Activated CD4-positive, alpha-beta T cell treated with anti-CD3 and anti-CD28 coated beads, Interleukin-2, amount 50 U/mL, for 4 hours (primary cell): ENCODE results near the gene PDE8B.

ENCODE experiments used
- DNase-seq, 2 experiments: peaks; one replicate each; pipeline ENCODE4 v3.0.0-alpha.2; 2020

Gene PDE8B

DNA sequence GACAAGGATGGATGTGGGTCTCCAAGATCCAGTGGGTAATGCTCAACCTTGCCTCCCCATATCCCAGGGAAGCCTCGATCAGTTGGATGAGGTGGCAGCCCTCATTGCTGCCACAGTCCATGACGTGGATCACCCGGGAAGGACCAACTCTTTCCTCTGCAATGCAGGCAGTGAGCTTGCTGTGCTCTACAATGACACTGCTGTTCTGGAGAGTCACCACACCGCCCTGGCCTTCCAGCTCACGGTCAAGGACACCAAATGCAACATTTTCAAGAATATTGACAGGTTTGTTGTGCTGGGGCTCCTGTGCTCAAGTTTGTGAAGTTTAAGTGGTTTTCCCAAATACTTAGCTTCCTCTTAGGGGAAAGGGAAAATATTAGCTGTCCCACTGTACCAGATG is 207.7 kb downstream of the PDE8B start:
- no peak for DNase-seq

DNA sequence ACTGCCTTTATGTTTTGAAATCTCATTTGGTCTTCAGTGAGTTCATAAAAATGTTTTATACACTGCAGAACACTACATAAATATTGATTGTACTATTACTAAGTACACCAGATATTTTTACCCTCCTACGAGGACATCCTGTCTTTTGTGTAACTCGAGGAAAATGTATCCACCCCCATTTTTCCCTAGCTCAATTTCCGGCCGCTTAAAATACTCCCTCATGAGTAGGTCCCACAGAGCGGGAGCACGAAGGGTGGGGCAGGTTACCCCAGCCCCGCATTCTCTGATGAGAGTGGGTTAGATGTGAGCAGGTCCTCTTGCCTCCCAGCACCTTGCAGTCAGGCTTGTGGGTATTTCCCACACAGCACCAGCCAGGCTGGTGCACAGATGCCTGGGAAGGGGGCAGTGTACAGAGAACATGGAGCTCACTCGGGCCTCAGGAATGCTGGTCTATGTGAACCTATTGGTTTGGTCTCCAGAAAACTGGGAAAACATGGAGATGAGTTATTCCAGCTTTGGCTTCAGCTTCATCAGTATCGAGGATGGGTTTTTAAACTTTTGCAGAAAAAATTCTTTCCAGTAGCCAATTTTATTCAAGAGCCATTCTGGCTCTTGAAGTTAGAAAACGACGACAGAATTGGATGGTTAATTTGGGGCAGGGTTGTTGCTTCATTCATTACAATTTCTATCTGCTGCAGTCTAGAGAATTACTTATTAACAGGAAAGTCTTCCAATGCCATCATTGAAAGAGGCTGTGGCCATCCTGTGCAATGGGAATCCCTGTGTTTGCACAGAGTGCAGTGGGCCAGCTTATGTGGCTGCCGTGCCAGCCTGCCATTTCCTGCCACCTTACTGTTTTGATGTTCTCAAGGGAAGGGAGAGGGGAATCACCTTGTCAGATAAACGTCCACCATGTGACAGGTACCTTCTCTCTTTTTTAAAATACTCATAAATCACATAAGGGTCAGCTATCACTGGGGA is 208.4 kb downstream of the PDE8B start:
- no peak for DNase-seq

GRCh38 chr5:77419644-77420582 is 209.4 kb downstream of the PDE8B start:
- DNase-seq = no peak

DNA sequence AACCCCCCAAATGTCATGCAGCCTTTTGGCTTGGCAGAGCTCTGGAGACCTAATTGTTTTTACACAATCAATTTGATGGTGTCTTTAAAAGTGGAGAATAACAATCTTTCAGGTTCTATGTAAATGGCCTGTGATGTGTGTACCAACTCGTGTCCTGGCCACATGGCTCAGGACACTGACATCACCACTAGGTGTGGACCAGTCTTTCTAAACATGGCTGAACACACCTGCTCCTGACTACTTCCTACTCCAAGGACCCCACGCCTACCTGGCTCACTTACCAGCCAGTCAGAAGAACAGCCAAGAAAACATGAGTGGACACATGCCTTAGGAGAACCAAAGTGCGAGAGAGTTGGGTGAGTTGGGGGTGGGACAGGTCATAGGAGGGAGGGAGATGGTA is 210.5 kb downstream of the PDE8B start:
- DNase-seq = no peak

GRCh38 chr5:77423022-77423750 is 212.7 kb downstream of the PDE8B start:
- no peak for DNase-seq

DNA sequence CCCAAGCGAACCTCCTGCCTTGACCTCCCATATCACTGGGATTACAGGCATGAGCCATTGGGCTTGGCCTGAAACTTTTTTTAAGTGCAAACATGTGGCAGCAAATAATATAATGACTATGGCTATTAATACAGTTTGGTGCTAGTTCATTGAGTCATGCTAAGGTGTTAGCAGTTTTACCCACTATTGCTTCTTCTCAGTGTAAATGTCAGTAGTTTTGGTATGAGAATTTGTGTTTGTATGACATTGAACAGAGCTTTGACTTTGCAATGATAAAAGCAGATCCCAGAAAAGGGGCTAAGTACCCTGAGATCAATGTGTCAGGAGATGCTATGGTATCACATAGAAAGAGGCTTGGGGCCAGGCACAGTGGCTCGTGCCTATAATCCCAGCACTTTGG is 214.4 kb downstream of the PDE8B start:
- no peak for DNase-seq

- DNase-seq = no peak
Measured at GRCh38 chr5:77425420-77425819, 214.9 kb downstream of the PDE8B start.

GRCh38 chr5:77425998-77426659 is 215.6 kb downstream of the PDE8B start:
- DNase-seq = no peak

- no peak for DNase-seq
Measured at GRCh38 chr5:77426670-77427069, 216.2 kb downstream of the PDE8B start.

DNA sequence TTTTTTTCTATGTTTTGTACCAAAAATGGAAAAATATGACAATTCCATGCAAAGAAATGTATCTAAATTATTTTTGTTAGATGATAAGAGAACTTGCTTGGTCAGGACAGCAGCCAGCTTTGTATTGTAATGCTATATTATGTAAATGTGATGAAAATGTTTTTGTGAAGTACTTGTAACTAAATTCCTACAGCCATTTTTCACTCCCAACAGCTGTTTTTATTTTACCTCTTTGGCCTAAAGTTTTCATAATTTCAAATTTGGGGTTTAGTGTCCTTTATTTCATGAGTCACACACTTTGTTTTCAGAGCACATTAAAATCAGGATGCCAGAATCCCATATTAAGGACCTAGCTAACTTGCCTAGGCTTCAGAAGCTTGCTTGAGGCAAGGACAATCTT is 217.5 kb downstream of the PDE8B start:
- DNase-seq = no peak

DNA sequence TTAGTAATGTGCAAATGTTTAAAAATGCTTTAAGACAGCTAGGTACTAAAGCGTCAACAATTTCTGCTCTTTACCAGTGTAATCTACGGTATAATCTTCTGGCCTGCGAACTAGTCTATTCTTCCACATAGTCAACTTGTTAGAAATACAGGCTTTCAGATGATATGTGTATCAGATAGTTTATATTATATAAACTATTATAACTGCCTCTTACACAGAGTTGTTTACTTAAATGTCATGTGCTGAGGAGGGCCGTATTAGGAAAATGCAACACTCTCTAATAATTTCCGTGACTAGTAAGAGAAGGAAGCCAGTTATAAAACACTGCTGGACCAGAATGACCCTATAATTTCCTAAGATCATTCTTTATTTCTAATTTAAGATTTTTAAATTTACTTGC is 218.0 kb downstream of the PDE8B start:
- no peak for DNase-seq

- no peak for DNase-seq
Measured at GRCh38 chr5:77430726-77431125, 220.2 kb downstream of the PDE8B start.

DNA sequence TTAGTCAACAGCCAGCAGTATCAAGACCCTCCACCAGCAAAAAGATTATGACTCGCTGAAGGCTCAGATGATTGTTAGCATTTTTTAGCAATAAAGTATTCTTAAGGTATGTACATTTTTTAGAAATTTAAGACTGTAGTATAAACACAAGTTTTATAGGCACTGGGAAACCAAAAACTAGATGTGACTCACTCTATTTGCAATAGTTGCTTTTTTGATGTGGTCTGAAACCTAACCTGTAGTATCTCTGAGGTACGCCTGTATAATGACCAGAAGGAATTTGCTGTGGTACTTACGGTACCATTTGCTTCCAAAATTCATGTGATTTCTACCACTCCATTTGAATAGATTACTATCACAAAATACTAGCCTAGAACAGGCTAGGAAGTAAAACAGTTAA is 220.8 kb downstream of the PDE8B start:
- no peak for DNase-seq

GRCh38 chr5:77431719-77432118 is 221.2 kb downstream of the PDE8B start:
- DNase-seq = no peak

DNA sequence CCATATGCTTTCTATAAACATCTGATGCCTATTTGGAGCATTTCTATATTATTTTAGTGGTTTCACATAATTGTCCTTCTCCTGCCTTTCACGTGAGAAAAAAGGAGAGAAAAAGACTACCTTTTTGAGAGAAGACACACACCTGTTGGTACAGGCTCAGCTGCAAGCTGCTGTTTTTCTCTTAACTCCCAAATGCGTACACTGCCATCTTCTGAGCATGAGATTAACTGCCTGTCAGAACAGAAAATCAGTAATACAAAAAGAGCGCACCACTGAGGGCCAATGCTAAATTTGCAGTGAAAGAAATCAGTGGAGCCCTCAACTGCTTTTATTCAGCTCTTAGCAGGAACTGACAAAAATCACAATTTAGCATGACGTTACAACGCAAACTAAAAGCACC is 226.7 kb downstream of the PDE8B start:
- no peak for DNase-seq

DNA sequence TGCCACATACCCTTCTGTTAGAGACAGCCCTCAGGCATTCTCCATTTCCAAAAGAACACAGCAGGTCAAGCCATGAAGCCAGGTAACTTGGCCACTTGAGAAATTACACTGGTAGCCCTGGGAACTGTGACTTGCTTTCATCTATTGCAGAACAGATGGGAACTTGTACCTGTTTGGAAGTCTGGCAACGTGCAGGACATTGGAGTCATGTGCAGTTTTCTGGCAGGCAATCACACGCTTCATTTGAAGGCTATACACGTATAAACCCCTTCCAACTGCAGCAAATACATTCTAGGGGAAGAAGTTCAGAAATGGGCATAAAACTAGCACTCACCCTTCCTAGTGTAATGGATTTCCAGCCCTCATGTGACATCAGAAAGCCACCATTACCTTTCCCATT is 227.6 kb downstream of the PDE8B start:
- no peak for DNase-seq

DNA sequence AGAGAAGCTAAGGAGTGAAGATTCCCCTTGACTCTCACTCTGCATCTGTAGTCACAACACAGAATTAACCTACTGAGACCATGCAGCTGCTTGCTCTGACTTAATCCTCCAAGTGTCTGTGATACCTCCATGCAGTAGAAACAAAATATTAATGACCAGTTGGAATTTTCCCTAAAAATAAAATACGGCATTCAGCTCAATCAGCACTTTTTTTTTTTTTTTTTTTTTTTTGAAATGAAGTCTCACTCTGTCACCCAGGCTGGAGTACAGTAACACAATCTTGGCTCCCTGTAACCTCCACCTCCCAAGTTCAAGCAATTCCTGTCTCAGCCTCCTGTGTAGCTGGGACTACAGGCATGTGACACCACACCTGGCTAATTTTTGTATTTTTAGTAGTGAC is 233.2 kb downstream of the PDE8B start:
- DNase-seq = no peak

GRCh38 chr5:77444356-77444755 is 233.9 kb downstream of the PDE8B start:
- no peak for DNase-seq

DNA sequence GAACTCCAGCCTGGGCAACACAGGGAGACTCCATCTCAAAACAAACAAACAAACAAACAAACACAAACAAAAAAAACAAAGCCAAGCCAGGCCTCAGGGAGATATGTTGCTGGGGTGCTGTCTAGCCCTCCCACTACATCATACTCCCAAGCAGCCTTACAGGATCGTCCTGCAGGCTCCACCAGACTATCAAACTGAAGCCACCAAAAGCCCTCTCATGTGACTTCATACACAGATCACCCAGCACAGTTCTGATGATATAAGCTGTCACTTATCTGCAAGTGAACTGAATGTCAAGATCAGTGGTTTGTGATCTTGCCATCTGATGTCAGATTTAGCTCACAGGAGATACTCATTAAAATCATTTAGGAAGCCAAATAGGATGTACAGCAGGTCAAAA is 238.4 kb downstream of the PDE8B start:
- no peak for DNase-seq

- no peak for DNase-seq
Measured at GRCh38 chr5:77449277-77449676, 238.8 kb downstream of the PDE8B start.

DNA sequence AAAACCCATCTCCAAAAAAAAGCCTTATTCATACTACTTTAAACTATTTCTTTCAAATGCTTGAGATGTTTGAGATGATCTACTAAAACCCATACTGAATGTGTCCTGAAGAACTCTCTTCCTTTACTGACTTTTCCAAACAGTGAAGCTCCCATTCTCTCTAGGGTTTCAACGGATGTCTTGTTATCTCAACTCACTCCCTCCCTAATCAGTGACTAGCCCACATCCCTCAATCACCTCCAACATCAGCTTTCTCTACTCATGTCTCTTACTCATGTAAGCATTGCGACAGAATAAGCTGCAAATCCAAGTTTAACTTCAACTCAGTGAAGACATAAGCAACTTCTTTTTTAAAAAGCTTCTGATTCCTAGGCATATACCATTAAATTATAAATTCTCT is 239.5 kb downstream of the PDE8B start:
- DNase-seq = no peak

DNA sequence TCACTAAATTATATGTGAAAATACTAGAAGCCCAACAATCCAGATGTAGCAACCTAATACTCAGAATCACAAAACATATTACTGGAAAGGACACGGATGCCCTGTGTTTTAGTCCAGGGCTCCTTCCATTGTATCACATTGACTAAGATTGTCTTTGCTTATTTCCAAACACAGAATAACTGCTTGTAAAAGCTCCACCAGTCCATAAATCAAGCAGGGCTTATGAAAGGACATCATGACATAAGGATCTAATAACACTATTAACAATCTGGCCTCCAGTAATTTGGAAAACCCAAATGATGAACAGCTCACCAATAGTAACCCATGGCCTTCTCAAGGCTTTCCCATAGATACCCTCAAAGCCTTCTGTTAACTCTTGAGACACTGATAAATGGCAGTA is 241.9 kb downstream of the PDE8B start:
- DNase-seq = no peak

- no peak for DNase-seq
Measured at GRCh38 chr5:77454123-77454522, 243.6 kb downstream of the PDE8B start.
